GM18951 (cell line): ENCODE results near the gene CEP131.

Source experiments
- POLR2A ChIP-seq: IDR thresholded peaks from 4 replicates; pipeline ENCODE4 v1.6.1; 2011; ENCODE audit warnings: mild to moderate bottlenecking; ENCODE audit not compliant: insufficient read length, insufficient read depth; ENCODE audit errors: extremely low read depth
- in situ Hi-C: fragments of 300-500 bp; cut with MboI; formaldehyde crosslinking; loops from one replicate; pipeline ENCODE4 v1.12.0; 2022; ENCODE audit warnings: low sequenced_read_pairs, mixed read lengths, inconsistent platforms; ENCODE audit not compliant: unreplicated experiment

Gene CEP131

DNA sequence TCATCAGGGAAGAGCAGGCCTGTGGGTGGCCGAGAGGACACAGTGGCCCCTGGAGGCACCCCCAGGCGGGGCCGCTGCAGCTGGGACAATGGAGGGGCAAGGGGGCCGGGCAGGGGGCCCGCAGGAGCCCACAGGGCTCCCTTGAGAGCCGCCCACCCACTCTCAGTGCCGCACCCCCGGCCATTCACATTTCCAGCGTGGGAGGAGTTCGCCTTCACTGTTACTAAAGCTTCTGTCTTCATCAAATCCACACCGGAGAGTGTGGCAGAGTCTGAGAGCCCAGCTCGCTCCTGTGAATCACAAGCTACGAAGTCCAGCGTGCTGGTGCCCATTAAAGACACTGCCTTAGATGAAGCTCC is 78.4 kb downstream of the CEP131 start:
- in situ Hi-C loops: no loop called here

DNA sequence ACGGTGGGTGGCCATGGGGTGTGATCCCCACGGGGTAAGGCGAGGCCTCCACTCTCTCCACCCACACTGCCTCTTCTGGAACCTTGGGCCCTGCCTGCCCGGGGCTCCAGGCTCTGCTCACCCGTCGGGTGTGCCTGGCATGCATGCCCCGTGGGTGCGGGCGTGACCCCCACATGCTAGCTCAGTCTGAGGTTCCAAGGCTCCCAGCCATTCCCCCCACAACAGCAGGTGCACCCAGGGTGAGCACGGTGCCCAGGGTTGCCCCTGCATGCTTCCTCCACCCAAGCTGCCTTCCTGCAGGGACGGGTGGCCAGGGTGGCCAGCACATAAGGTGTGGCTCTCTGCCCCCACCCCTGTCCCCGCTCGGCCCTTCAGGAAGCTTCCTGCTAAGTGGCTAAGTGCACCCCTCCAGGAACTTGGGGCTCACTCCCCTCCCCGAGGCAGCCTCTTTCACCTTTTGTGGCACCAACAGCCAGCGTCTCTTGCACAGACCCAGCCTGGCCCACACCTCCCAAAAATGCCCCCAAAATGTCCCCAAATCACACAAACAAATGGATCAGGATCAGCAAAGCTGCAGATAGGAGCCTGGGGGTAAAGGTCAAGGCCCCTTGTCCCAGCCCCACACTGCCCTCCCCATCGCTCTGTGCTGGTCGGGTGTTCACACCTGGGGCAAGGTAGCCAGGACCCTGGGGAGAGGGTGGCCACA is 78.9 kb downstream of the CEP131 start:
- TF ChIP-seq POLR2A: no peak
- in situ Hi-C loops: no loop called here

More for the DNA sequence above, 78.4 kb downstream of the CEP131 start:
- no peak for TF ChIP-seq POLR2A

DNA sequence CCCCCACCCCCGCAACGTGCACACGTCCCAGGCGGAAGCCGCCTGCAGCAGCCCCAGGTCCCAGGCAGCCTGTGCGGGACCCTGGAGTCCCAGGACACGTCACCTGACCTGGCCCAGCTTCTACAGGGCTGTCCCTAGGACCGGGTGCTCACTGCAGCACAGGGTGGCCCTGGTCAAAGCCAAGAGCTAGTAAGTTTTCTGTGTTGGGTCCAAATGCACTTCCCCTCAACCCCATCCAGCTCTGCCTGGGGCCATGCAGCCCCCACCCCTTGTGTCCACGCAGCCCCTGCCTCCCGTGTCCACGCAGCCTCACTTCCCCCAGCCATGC is 79.6 kb downstream of the CEP131 start:
- no peak for TF ChIP-seq POLR2A
- in situ Hi-C loops: no loop called here

DNA sequence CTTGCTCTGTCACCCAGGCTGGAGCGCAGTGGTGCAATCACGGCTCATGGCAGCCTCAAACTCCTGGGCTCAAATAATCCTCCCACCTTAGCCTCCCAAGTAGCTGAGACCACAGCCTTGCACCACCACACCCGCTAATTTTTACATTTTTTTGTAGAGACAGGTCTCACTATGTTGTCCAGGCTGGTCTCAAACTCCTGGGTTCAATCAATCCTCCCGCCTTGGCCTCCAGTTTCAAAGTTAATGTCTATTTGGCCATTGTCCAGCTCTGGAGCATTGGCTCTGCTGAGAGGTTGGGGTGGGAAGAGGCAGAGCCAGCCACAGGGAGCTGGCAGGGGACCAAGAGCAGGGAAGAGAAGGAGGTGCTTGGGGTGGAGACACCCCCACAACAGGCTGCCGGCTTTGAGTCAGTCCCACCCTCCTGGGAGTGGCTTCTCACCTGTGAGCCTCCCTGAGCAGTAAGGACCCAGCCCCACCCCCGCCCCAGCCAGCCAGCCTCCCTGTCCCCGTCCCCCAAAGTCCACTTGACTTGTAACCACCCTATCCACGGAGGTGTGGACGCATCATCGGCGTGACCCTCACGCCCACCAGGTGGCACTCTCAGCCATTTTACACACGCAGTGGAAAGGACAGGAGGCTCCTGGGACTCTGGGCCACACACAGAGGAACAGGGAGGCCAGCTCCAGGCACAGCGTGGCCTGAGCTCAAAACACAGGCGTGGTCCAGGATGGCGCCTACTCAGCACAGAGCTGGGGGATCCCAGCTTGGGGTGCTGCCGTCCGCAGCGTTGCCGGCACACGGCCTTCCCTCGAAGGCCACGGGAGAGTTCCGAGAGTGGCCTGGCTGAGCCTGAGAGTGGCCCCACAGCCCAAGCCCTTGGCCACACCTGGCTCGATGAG is 80.2 kb downstream of the CEP131 start:
- no peak for TF ChIP-seq POLR2A
- in situ Hi-C loops: no loop called here

DNA sequence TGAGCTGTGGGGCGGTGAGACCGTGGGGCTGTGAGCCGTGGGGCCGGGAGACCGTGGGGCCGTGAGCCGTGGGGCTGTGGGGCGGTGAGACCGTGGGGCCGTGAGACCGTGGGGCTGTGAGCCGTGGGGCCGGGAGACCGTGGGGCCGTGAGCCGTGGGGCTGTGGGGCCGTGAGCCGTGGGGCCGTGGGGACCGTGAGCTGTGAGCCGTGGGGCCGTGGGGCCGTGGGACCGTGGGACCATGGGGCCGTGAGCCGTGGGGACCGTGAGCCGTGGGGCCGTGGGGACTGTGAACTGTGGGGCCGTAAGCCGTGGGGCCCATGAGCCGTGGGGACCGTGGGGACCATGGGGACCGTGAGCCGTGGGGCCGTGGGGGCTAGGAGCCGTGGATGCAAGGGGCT is 82.1 kb downstream of the CEP131 start:
- no peak for TF ChIP-seq POLR2A
- in situ Hi-C loops: no loop called here

DNA sequence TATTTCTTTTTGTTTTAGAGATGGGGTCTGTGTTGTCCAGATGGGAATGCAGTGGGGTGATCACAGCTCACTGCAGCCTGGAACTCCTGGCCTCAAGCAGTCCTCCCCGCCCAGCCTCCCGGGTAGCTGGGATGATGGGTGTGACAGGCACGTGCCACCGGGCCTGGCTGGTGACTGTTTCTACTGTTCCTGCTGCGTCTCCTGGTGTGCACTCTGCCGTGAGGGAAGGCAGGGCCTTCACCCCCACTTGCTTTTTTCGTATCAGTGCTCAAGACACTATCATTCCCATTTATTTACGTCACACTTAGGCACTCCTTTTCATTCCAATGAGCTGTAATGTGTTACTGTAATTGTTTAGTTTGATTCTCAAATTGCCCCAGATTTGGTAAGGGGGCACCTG is 82.7 kb downstream of the CEP131 start:
- in situ Hi-C loops: no loop called here
- TF ChIP-seq POLR2A: no peak
